Measurements from ENCODE around the gene EPHA10. TPM values are rescaled to one million over a fixed set of nuclear protein-coding genes. Genes with fewer than 3 reads are reported as not detected.

EPHA10 gene
- polyA plus RNA-seq, 2 of the 4 experiments (the other 2 are of a cell fraction) = 0.35 to 0.53 TPM

- ChIA-PET POLR2A (no interaction called here), CTCF (interaction anchor here (1.0 to 1.8 kb wide), 3 partner anchors 11 to 62 kb away, joined by 3 to 5 read pairs (median 4); no protein-coding TSS in a partner anchor)
- DNase-seq (ENCODE audit: low read depth in 1 of 2, low spot score in 1 of 2) (no peak), FAIRE-seq (no peak), ATAC-seq (no peak)
- no peak overlapping the region for H3K4me2 ChIP-seq
- TF ChIP-seq JUNB (IDR thresholded peaks at IDR 0.05) (no peak), CHD2 (IDR thresholded peaks at IDR 0.05; ENCODE audit: low read length, partially characterized antibody) (no peak), JUN (IDR thresholded peaks at IDR 0.05) (no peak), ZFP36 (IDR thresholded peaks at IDR 0.05; ENCODE audit: borderline replicate concordance, partially characterized antibody) (no peak), ELK1 (IDR thresholded peaks at IDR 0.05; ENCODE audit: low read depth, low read length) (no peak), PHF8 (IDR thresholded peaks at IDR 0.05; ENCODE audit: borderline replicate concordance, low read depth) (no peak), HMGXB4 (CRISPR knock-in tag; IDR thresholded peaks at IDR 0.05; ENCODE audit: borderline replicate concordance) (no peak), CEBPB (IDR thresholded peaks at IDR 0.05) (no peak), KDM1A (IDR thresholded peaks at IDR 0.05; ENCODE audit: low read depth) (no peak), FOSL2 (IDR thresholded peaks at IDR 0.05) (no peak), FOSL2 (CRISPR knock-in tag; IDR thresholded peaks at IDR 0.05) (no peak), BCL3 (IDR thresholded peaks at IDR 0.05) (no peak)
- no peak overlapping the region for H3K4me3 ChIP-seq
- H3K9me3 ChIP-seq = no peaks in the 10 kb centered on the region
- 92% methylated on average over 3 of the region's 3 CpGs for WGBS (ENCODE audit: missing lambda C conversion rate)
- peaks cover 5% of the 10 kb centered on the region; the same call in 1 of the 3 replicates for H3K4me1 ChIP-seq
- no peak overlapping the region for H3K27ac ChIP-seq
These were observed 32.9 kb upstream of the EPHA10 start for GRCh38 chr1:37797750-37798345.

- 95% methylated on average over 18 of the region's 22 CpGs for WGBS (ENCODE audit: missing lambda C conversion rate)
- DNase-seq (ENCODE audit: low read depth in 1 of 2, low spot score in 1 of 2) (no peak), ATAC-seq (no peak), FAIRE-seq (no peak)
- H3K9me3 ChIP-seq = no peaks in the 10 kb centered on the region
- ChIA-PET POLR2A (interaction anchor here (0.6 kb wide), 1 partner anchor 64 kb away, joined by 3 read pairs; the partner anchor contains the start of gene MTF1), CTCF (no interaction called here)
- TF ChIP-seq REST (IDR thresholded peaks at IDR 0.05) (peak; percentile 92), CHD4 (IDR thresholded peaks at IDR 0.05; ENCODE audit: borderline replicate concordance) (no peak)
- H3K4me3 ChIP-seq = no peak overlapping the region
- H3K4me2 ChIP-seq = peak overlapping the region; percentile 98
- H3K4me1 ChIP-seq = peaks cover 5% of the 10 kb centered on the region; the same call in 1 of the 3 replicates
- no peak overlapping the region; a peak in 1 of 6 replicates for H3K27ac ChIP-seq
These were observed 30.6 kb upstream of the EPHA10 start for GRCh38 chr1:37795340-37796125.
